Kidney (tissue), 14 donors: ENCODE results near the gene PROB1. TPM values are rescaled to one million over a fixed set of nuclear protein-coding genes. Genes with fewer than 3 reads are reported as not detected.

ENCODE experiments used
- DNase-seq, 5 donors: peaks; one replicate each; pipeline ENCODE4 v3.0.0-alpha.2; 2013 to 2020
- FAIRE-seq: peaks from 2 replicates; lab custom pipeline; 2012; peaks lifted over from hg19 to GRCh38; lab: Jason Lieb, UNC
- H3K27ac ChIP-seq, 2 donors: one replicate each; pipeline ENCODE4 v1.7.0; 2013; ENCODE audit warnings: low read depth in 2 of 2, low read length in 2 of 2, inconsistent platforms in 1 of 2
- H3K27me3 ChIP-seq: one replicate; pipeline ENCODE4 v1.7.1; 2013; ENCODE audit warnings: low read length, inconsistent platforms; ENCODE audit not compliant: control insufficient read depth, insufficient read depth
- H3K36me3 ChIP-seq, 3 donors: one replicate each; pipeline versions ENCODE4 v1.7.0 to v1.7.1; 2013; ENCODE audit warnings: low read length in 3 of 3, control low read depth in 1 of 3, inconsistent platforms in 1 of 3; ENCODE audit not compliant: insufficient read depth in 3 of 3, control insufficient read depth in 2 of 3
- H3K4me1 ChIP-seq, 3 donors: one replicate each; pipeline versions ENCODE4 v1.7.0 to v1.7.1; 2013; ENCODE audit warnings: low read length in 3 of 3, inconsistent platforms in 1 of 3, low read depth in 1 of 3; ENCODE audit not compliant: control insufficient read depth in 2 of 3, insufficient read depth in 2 of 3
- H3K4me3 ChIP-seq, 3 donors: one replicate each; pipeline versions ENCODE4 v1.7.0 to v1.8.1; 2013; ENCODE audit warnings: low read length in 3 of 3, control low read depth in 1 of 3, inconsistent platforms in 1 of 3
- H3K9ac ChIP-seq, 3 donors: one replicate each; pipeline versions ENCODE4 v1.7.0 to v1.7.1; 2013; ENCODE audit warnings: low read length in 3 of 3, control low read depth in 1 of 3, inconsistent platforms in 1 of 3
- H3K9me3 ChIP-seq, 3 donors: one replicate each; pipeline versions ENCODE4 v1.7.0 to v1.7.1; 2013; ENCODE audit warnings: low read length in 3 of 3, control low read depth in 1 of 3, inconsistent platforms in 1 of 3; ENCODE audit not compliant: control insufficient read depth in 2 of 3, insufficient read depth in 1 of 3
- CTCF ChIP-seq: IDR thresholded peaks from 3 replicates; pipeline ENCODE4 v1.5.1; 2012; ENCODE audit warnings: mild to moderate bottlenecking, moderate library complexity, borderline replicate concordance; ENCODE audit not compliant: insufficient read depth; ENCODE audit errors: extremely low read depth
- intact Hi-C: fragments of 100-400 bp; cut with DNase I; formaldehyde crosslinking; loops from one replicate; pipeline ENCODE4 v1.11.1; 2022
- polyA plus RNA-seq: library from polyadenylated mRNA; stranded (reverse); fragments of 350-450 nt; fragmentation: Illumina TruSeq; extraction: RNeasy Lipid Tissue Mini Kit (QIAGEN cat#74804); gene quantifications from one replicate; pipeline ENCODE4 v1.2.3, GENCODE V29; 2014; ENCODE audit warnings: low read depth, low replicate concordance; ENCODE audit not compliant: insufficient read depth
- total RNA-seq: library from RNA; stranded (reverse); fragmentation: NEBNext Ultra II Directional; extraction: Animal tissue kit (Norgen Biotek cat#: 25700); gene quantifications from one replicate; pipeline ENCODE4 v1.2.1, GENCODE V29; 2021
- donor health status: control.
- donor health status: control.
- donor health status: control.
- donor health status: control.
- donor health status: control.
- donor health status: DM: yes; HTN: yes; CAD: no.
- donor health status: Normal renal cell carcinoma (clear cell type).

PROB1 gene
- total and polyA plus RNA-seq, 2 donors from 2014 or later, result 1.5 to 3.8 TPM

- Histone ChIP-seq H3K9me3 (no peaks in the 10 kb centered on the region), H3K9ac (no peak overlapping the region), H3K27me3 (no peaks in the 10 kb centered on the region), H3K27ac (no peak overlapping the region), H3K4me3 (no peak overlapping the region), H3K4me1 (no peaks in the 10 kb centered on the region), H3K36me3 (peaks cover 0 to 8% (median 3%) of the 10 kb centered on the region in 3 donors)
- FAIRE-seq (no peak), DNase-seq (no peak)
- no peak for TF ChIP-seq CTCF
- intact Hi-C loops, result loop anchor here (5.0 kb wide), 1 partner anchor 87 kb away; no protein-coding TSS in a partner anchor
Measured at GRCh38 chr5:139425497-139425896, 30.6 kb upstream of the PROB1 start.

- H3K4me1 ChIP-seq, result peaks cover 0 to 11% (median 3%) of the 10 kb centered on the region in 3 donors
- peak; percentile 84 for FAIRE-seq
- intact Hi-C loops, result no loop called here
- H3K9me3 ChIP-seq, result no peaks in the 10 kb centered on the region
- peaks cover 0 to 11% (median 10%) of the 10 kb centered on the region in 3 donors for H3K36me3 ChIP-seq
- no peak overlapping the region for H3K27ac ChIP-seq
- peak; percentile 83 for TF ChIP-seq CTCF
- H3K9ac ChIP-seq, result no peak overlapping the region
- no peak overlapping the region for H3K4me3 ChIP-seq
- H3K27me3 ChIP-seq, result no peaks in the 10 kb centered on the region
- peak in 3 of 5 donors; percentile 66 to 86 (median 85) for DNase-seq
Measured at GRCh38 chr5:139422307-139422893, 27.5 kb upstream of the PROB1 start.

- H3K9ac ChIP-seq, result peak overlapping the region in 1 of 3 donors; percentile 13
- intact Hi-C loops, result no loop called here
- no peak for FAIRE-seq
Measured at GRCh38 chr5:139419226-139420192, 24.6 kb upstream of the PROB1 start.

More at GRCh38 chr5:139419226-139420192, 24.6 kb upstream of the PROB1 start:
- TF ChIP-seq CTCF, result no peak
- Histone ChIP-seq H3K9me3 (no peaks in the 10 kb centered on the region), H3K27ac (no peak overlapping the region), H3K27me3 (no peaks in the 10 kb centered on the region), H3K36me3 (peaks cover 0 to 9% (median 7%) of the 10 kb centered on the region in 3 donors), H3K4me3 (no peak overlapping the region), H3K4me1 (peaks cover 0 to 32% (median 19%) of the 10 kb centered on the region in 3 donors)
- no peak for DNase-seq
